Fibroblast of pulmonary artery (primary cell): ENCODE measurements around the gene CDK14.

Experiments
- DNase-seq: peaks from one replicate; pipeline ENCODE4 v3.0.0-alpha.2; 2010; ENCODE audit warnings: low read depth
- H3K4me3 ChIP-seq: replicated peaks from 2 replicates; pipeline ENCODE4 v1.5.1; 2011; ENCODE audit warnings: low read depth, mild to moderate bottlenecking, control low read depth, low read length, moderate library complexity
- TF ChIP-seq, protein P1 (sequence below): IDR thresholded peaks from 2 replicates; pipeline ENCODE4 v1.5.1; 2011; ENCODE audit warnings: mild to moderate bottlenecking, control low read depth, low read length, inconsistent platforms; ENCODE audit errors: missing control alignments

The CDK14 gene

DNA sequence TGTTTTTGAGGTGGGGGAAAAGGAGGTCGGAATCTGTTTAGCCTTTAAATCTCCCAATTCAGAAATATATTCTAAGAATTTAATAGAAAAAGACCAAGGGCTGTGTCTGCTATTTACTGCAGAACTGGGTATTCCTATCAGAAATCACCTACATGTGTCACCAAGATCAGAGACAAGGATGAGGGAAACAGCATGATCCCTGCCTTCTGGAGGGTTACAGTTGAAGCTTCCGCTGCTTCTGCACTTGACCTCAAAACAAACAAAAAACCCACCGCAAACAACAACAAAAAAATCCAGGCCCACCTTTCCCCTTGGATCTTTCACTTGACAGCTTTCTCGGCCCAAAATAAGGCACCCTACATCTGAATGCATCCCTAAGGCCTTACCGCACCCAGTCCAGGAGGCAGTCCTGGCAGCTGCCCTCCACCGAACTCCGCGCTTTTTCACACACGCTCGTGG lies 750 bp upstream of the CDK14 start:
- DNase-seq = peak; percentile 39
- peak overlapping the region; percentile 82 for H3K4me3 ChIP-seq
- TF ChIP-seq, protein P1, sequence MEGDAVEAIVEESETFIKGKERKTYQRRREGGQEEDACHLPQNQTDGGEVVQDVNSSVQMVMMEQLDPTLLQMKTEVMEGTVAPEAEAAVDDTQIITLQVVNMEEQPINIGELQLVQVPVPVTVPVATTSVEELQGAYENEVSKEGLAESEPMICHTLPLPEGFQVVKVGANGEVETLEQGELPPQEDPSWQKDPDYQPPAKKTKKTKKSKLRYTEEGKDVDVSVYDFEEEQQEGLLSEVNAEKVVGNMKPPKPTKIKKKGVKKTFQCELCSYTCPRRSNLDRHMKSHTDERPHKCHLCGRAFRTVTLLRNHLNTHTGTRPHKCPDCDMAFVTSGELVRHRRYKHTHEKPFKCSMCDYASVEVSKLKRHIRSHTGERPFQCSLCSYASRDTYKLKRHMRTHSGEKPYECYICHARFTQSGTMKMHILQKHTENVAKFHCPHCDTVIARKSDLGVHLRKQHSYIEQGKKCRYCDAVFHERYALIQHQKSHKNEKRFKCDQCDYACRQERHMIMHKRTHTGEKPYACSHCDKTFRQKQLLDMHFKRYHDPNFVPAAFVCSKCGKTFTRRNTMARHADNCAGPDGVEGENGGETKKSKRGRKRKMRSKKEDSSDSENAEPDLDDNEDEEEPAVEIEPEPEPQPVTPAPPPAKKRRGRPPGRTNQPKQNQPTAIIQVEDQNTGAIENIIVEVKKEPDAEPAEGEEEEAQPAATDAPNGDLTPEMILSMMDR = no peak

DNA sequence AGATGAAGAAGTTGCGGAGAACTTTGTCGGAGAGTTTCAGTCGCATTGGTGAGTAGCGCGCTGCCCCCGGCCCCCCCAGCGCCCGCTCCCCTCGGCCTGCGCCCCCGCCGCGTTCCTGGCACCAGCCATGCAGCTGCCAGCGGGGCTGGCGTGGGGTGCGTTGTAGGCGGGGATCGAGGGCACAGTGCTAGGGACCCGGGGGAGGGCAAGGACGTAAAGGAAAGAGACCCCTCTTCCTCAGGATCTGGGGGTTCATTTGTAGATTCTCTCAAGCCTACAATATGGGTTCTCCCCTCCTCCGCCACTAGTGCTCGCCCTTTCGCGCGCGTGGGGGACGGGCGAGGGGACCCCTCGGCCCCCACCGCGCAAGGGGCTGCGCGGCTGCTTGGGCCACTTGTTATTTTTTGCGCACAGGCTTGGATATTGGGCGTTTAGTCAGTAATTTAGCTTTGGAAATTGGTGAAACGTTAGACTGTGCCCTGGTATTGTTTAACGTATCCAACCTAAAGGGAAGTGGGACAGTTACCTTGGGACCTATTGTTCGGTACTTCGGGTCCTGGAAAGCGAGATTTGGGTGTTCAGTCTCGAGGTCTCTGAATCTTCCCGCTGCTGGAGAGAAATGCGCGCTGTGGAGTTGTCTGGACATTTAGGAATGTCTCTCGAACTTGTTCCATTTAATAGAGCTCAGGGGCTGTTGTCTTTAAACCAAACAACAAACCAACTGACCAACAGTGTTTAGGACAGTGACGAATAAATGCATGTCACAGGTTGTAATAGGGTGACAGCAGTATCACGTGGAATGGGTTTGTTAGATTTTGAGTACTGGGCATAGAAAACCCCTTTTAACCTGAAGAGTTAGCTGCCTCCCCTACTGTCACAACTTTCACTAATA lies 796 bp downstream of the CDK14 start:
- TF ChIP-seq, protein P1 = no peak
- peak; percentile 58 for DNase-seq
- peak overlapping the region; percentile 82 for H3K4me3 ChIP-seq

DNA sequence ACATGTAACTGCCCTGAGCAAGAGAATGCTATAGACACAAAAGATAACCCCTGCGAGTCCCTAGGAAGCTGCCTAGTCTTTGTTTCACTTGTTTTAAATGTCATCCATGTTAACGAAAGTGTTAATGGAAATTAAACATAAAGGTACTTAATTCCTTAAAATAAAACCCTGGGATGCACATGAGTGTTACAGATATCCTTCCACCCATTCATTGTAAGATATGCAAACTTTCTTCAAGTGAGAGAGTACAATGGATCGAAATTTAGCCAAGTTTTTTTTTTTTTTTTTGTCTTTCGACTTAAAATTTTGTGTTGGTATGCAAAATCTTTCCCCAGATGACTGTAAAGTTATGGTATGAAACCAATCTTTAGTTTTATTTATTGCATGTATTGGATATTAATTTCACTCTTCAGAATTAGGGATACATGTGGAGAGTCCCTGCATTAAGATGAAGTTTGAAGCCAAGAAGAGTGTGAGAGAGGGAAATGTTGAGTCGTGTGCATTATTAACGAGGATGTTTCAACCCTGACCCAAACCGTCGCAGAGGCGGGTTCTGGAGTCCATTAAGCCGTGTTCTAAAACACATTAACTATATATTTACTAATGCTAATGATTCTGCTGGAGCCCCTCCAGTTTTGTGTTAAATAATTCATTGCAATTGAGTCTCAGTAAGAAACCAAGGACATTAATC lies 1.6 kb downstream of the CDK14 start:
- peak; percentile 16 for DNase-seq
- TF ChIP-seq, protein P1 = no peak
- peak overlapping the region; percentile 82 for H3K4me3 ChIP-seq

- DNase-seq = peak; percentile 19
- TF ChIP-seq, protein P1 = no peak
Measured at GRCh38 chr7:90599038-90599437, 2.9 kb downstream of the CDK14 start.

DNA sequence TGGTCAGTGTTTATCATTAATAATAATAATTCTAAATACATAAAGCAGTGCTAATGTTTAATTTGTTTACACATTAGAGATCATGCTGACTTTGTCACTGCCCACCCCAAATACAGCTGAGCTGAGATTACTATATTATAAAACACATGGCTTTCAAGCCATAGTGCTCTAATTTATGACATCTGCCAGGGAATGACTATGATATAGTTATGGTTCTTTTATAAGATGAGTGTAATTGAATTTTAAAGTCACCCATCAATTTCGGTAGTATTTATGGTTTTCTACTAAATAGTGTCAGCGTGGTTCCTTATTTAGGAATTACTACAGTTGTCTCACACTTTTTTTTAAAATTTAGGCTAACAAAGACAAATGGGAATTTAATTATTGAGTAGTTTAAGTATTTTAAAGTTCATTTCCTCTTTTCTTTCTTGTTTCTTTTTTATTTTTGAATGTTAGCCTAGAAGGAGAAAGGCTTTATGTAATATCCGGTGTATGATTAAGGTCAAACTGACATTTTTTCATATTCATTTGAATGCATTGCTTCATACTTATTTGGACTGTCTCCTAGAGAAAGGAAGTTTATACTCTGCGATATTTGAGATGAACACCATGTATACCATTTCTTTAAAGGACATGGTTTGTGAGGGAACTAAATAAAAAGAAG lies 3.9 kb downstream of the CDK14 start:
- H3K4me3 ChIP-seq = peak overlapping the region; percentile 25
- TF ChIP-seq, protein P1 = no peak
- peak; percentile 74 for DNase-seq

More at GRCh38 chr7:90599038-90599437, 2.9 kb downstream of the CDK14 start:
- H3K4me3 ChIP-seq = peak overlapping the region; percentile 3

- DNase-seq = no peak
- TF ChIP-seq, protein P1 = no peak
- H3K4me3 ChIP-seq = no peak overlapping the region
Measured at GRCh38 chr7:90602303-90602702, 6.2 kb downstream of the CDK14 start.
